Caco-2 (cell line): ENCODE data around the gene HELB. TPM values are rescaled to one million over a fixed set of nuclear protein-coding genes. Genes with fewer than 3 reads are reported as not detected.

Source experiments
- BruUV-seq: library from RNA; stranded (reverse); fragments of 400-500 nt; replicated peaks from 2 replicates; lab custom pipeline; 2021; lab: Mats Ljungman, UMichigan
- CTCF ChIA-PET: fragments of 300-600 bp; sonication (Branson Sonifier 250); formaldehyde crosslinking; loops from one replicate; lab custom pipeline; 2022; ENCODE audit warnings: antibody characterized with exemption; lab: Charles Lee
- POLR2A ChIA-PET: fragments of 300-600 bp; sonication (Branson Sonifier 250); formaldehyde crosslinking; loops from one replicate; lab custom pipeline; 2022; ENCODE audit warnings: antibody characterized with exemption; lab: Charles Lee
- DNase-seq, 2 experiments: peaks; one replicate each; pipeline versions ENCODE4 v3.0.0 to v3.0.0-alpha.2; 2020 to 2022
- H3K27me3 ChIP-seq: replicated peaks from 2 replicates; pipeline ENCODE4 v1.6.0; 2011; ENCODE audit warnings: low read length; ENCODE audit not compliant: control insufficient read depth, insufficient read depth
- H3K36me3 ChIP-seq: 2 replicates; pipeline ENCODE4 v1.5.1; 2011; ENCODE audit warnings: low read length; ENCODE audit not compliant: control insufficient read depth, insufficient read depth
- H3K4me1 ChIP-seq: fragments of 250-450 bp; sonication (Bioruptor Pico); 2 replicates; pipeline ENCODE4 v1.5.1; 2020; ENCODE audit warnings: mild to moderate bottlenecking
- H3K4me3 ChIP-seq: 2 replicates; pipeline ENCODE4 v1.5.1; 2011; ENCODE audit warnings: low read depth, mild to moderate bottlenecking, control low read depth, low read length
- H3K9me3 ChIP-seq: fragments of 250-450 bp; sonication (Bioruptor Pico); 2 replicates; pipeline ENCODE4 v1.5.1; 2020; ENCODE audit warnings: mild to moderate bottlenecking, moderate library complexity
- H3K27ac Mint-ChIP-seq: one replicate; pipeline ENCODE4 v1.8.0; 2022; ENCODE audit warnings: mixed read lengths; ENCODE audit not compliant: unreplicated experiment
- H3K27me3 Mint-ChIP-seq: one replicate; pipeline ENCODE4 v1.8.0; 2022; ENCODE audit warnings: mixed read lengths; ENCODE audit not compliant: insufficient read depth, unreplicated experiment
- H3K36me3 Mint-ChIP-seq: one replicate; pipeline ENCODE4 v1.8.0; 2022; ENCODE audit warnings: mild to moderate bottlenecking, mixed read lengths; ENCODE audit not compliant: insufficient read depth, unreplicated experiment
- H3K4me1 Mint-ChIP-seq: one replicate; pipeline ENCODE4 v1.8.0; 2022; ENCODE audit warnings: low read depth, mixed read lengths; ENCODE audit not compliant: unreplicated experiment
- H3K4me3 Mint-ChIP-seq: one replicate; pipeline ENCODE4 v1.8.0; 2022; ENCODE audit warnings: mild to moderate bottlenecking, moderate library complexity, mixed read lengths; ENCODE audit not compliant: unreplicated experiment
- H3K9me3 Mint-ChIP-seq: one replicate; pipeline ENCODE4 v1.8.0; 2022; ENCODE audit warnings: mixed read lengths; ENCODE audit not compliant: unreplicated experiment
- CTCF ChIP-seq, 2 experiments: fragments of 200-600 bp in 1 of 2; IDR thresholded peaks; 1 replicate in 1 of 2; 2 replicates in 1 of 2; pipeline versions ENCODE4 v1.5.1 to v1.8.0; 2011 to 2022; ENCODE audit warnings: antibody characterized with exemption in 1 of 2, control low read depth in 1 of 2, inconsistent platforms in 1 of 2, low read depth in 1 of 2, low read length in 1 of 2, mild to moderate bottlenecking in 1 of 2, moderate library complexity in 1 of 2; ENCODE audit not compliant: insufficient read depth in 1 of 2, severe bottlenecking in 1 of 2, unreplicated experiment in 1 of 2
- intact Hi-C: fragments of 100-400 bp; cut with micrococcal nuclease; formaldehyde crosslinking; loops from one replicate; pipeline ENCODE4 v1.10.0; 2022; ENCODE audit not compliant: unreplicated experiment
- total RNA-seq: library from RNA; stranded (reverse); gene quantifications from 2 replicates; pipeline ENCODE4 v1.2.3, GENCODE V29; 2022

HELB gene
- total RNA-seq, 1 experiment from 2014 or later, result 3.4 TPM

DNA sequence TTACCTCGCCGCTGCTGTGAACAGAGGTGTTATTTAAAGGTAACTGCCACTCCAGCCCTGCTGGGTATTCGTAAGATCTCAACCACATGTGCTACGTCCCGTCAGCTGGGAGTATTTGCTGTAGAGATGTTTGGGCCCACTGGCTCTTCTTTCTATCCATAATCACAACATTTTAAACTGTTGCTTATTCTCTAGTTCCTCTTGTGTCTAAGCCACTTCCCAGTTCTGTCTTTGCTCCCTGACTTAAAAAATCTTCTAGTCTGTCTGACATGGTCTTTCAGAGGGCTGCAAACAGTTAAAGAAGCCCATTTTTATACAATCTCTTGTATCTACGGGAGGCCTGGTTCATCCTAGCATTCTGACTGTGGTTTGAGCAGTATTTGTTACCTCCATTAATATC is 33.2 kb upstream of the HELB start:
- Histone ChIP-seq H3K9me3 (no peaks in the 10 kb centered on the region), H3K36me3 (no peaks in the 10 kb centered on the region), H3K4me1 (no peaks in the 10 kb centered on the region), H3K4me3 (no peak overlapping the region), H3K27me3 (no peaks in the 10 kb centered on the region; the same call in 1 of the 2 replicates)
- Mint-ChIP-seq H3K9me3 (no peaks in the 10 kb centered on the region), H3K36me3 (no peaks in the 10 kb centered on the region), H3K27ac (no peak overlapping the region), H3K4me3 (no peak overlapping the region), H3K4me1 (no peaks in the 10 kb centered on the region), H3K27me3 (peaks cover 11% of the 10 kb centered on the region)
- POLR2A ChIA-PET, result interaction anchor here (0.5 kb wide), 2 partner anchors 34 to 100 kb away, joined by 3 read pairs; no protein-coding TSS in a partner anchor
- intact Hi-C loops, result loop anchor here (1.0 to 2.0 kb wide), 2 partner anchors 100 to 140 kb away; partner anchors contain the start of gene TMBIM4
- DNase-seq, result no peak
- CTCF ChIA-PET, result interaction anchor here (0.8 to 1.7 kb wide), 4 partner anchors 11 to 140 kb away, joined by 3 to 10 read pairs (median 4); partner anchors contain the start of gene HELB
- TF ChIP-seq CTCF (IDR thresholded peaks at IDR 0.05; ENCODE audit: insufficient read depth in 1 of 2, low read depth in 1 of 2, low read length in 1 of 2, severe bottlenecking in 1 of 2, unreplicated experiment in 1 of 2), result no peak
- BruUV-seq, result no TSS peak

GRCh38 chr12:66269757-66270383 is 32.4 kb upstream of the HELB start:
- Histone ChIP-seq H3K27me3 (no peaks in the 10 kb centered on the region; the same call in 1 of the 2 replicates), H3K9me3 (no peaks in the 10 kb centered on the region), H3K4me3 (no peak overlapping the region), H3K36me3 (no peaks in the 10 kb centered on the region), H3K4me1 (no peaks in the 10 kb centered on the region)
- H3K27me3 Mint-ChIP-seq, result peaks cover 7% of the 10 kb centered on the region
- no TSS peak for BruUV-seq
- H3K4me1 Mint-ChIP-seq, result no peaks in the 10 kb centered on the region
- no peak overlapping the region for H3K4me3 Mint-ChIP-seq
- POLR2A ChIA-PET, result interaction anchor here (0.5 kb wide), 2 partner anchors 33 to 101 kb away, joined by 3 read pairs; no protein-coding TSS in a partner anchor
- TF ChIP-seq CTCF (IDR thresholded peaks at IDR 0.05; ENCODE audit: insufficient read depth in 1 of 2, low read depth in 1 of 2, low read length in 1 of 2, severe bottlenecking in 1 of 2, unreplicated experiment in 1 of 2), result peak; percentile 48 to 57
- DNase-seq, result no peak
- H3K36me3 Mint-ChIP-seq, result no peaks in the 10 kb centered on the region
- H3K27ac Mint-ChIP-seq, result no peak overlapping the region
- no peaks in the 10 kb centered on the region for H3K9me3 Mint-ChIP-seq
- intact Hi-C loops, result loop anchor here (1.0 to 10.0 kb wide), 3 partner anchors 101 to 415 kb away; partner anchors contain the start of gene TMBIM4
- CTCF ChIA-PET, result interaction anchor here (0.5 to 1.7 kb wide), 6 partner anchors 11 to 1452 kb away, joined by 3 to 10 read pairs (median 4); partner anchors contain the start of gene HELB

- H3K9me3 ChIP-seq, result no peaks in the 10 kb centered on the region
- H3K4me3 ChIP-seq, result no peak overlapping the region
- no peak for TF ChIP-seq CTCF (IDR thresholded peaks at IDR 0.05; ENCODE audit: insufficient read depth in 1 of 2, low read depth in 1 of 2, low read length in 1 of 2, severe bottlenecking in 1 of 2, unreplicated experiment in 1 of 2)
- no peaks in the 10 kb centered on the region for H3K9me3 Mint-ChIP-seq
- H3K4me1 Mint-ChIP-seq, result no peaks in the 10 kb centered on the region
- intact Hi-C loops, result loop anchor here (10.0 kb wide), 1 partner anchor 414 kb away; no protein-coding TSS in a partner anchor
- H3K27me3 Mint-ChIP-seq, result peaks cover 7% of the 10 kb centered on the region
- ChIA-PET CTCF (interaction anchor here (1.4 kb wide), 1 partner anchor 82 kb away, joined by 6 read pairs; no protein-coding TSS in a partner anchor), POLR2A (no interaction called here)
- no peak overlapping the region for H3K27ac Mint-ChIP-seq
- no TSS peak for BruUV-seq
- no peaks in the 10 kb centered on the region for H3K36me3 Mint-ChIP-seq
- H3K27me3 ChIP-seq, result no peaks in the 10 kb centered on the region; the same call in 1 of the 2 replicates
- H3K4me1 ChIP-seq, result no peaks in the 10 kb centered on the region
- no peak overlapping the region for H3K4me3 Mint-ChIP-seq
- DNase-seq, result no peak
- no peaks in the 10 kb centered on the region for H3K36me3 ChIP-seq
These were observed 31.7 kb upstream of the HELB start for GRCh38 chr12:66270613-66271012.
